DMS 273 treated with DMSO at 0.1 percent for 48 hours (cell line): ENCODE measurements around the gene ARHGEF6.

Source experiments
- DNase-seq: peaks from one replicate; lab custom pipeline; 2025; lab: John Stamatoyannopoulos, UW

The ARHGEF6 gene

DNA sequence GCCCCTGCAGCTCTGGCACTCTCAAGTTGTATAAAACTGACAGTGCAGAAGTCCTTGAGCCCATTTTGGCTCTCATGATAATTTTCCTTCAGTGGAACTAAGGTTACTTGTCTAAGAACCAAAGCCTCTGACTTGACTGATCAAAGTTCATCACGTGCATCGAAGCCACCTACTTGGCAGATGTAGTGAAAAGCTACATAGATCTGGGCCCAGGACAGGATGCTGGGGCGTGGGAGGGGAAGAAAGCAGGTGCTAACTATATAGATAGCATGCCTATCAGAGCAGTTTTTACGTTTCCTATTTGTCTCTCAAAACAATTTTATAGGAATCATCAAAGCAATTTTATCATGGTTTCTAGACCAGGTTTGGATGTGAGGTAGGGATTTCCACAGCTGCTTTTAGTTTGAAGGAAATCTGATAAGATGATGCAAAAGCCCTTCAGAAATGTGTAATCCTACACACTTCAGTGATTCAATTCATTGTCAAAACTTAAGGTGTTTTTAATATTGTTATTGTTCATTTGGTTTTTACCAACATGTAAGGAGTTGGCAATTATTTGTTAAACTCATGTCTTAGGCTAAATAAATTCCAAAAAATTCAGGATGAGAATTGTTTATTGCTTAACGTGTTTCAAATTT is 134.0 kb downstream of the ARHGEF6 start:
- DNase-seq = no peak

DNA sequence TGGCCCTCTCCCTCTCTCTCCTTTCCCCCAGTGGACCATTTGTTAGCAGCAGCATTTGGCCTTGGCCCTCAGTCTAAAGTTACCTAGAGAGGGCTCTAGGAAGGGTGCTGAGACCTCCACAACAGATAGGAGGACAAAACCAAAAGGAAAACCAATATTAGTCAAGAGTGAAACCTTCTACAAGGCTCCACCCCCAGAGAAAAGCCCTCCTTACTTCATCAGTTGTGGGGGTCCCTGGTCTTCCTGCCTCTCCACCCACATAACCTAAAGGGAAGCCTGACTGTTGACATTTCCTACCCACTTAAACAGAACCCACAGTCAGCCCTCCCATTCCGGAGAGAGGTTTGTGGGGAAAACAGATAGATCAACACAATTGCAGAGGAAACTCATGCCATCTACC is 137.5 kb downstream of the ARHGEF6 start:
- no peak for DNase-seq

- no peak for DNase-seq
Measured at GRCh38 chrX:136639506-136640176, 141.1 kb downstream of the ARHGEF6 start.

DNA sequence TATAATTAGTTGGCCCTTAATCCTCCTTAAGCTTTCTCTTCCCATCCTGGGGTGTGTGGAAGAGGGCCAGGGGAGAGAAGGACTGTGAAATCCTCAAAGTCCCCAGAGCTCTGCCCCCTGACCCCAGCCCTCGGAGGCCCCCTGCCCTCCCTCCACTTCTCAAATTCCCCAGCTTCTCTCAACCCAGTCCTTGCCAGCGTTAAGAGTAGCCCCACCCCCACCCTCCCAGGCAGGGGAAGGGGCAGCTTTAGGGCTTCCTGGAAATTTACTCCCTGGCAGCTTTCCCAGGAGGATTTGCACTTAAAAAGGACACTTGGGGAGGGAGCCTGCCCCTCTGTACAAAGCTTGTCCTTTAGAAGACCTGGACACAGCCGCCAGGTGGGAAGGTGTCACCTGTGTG is 144.6 kb downstream of the ARHGEF6 start:
- DNase-seq = no peak

DNA sequence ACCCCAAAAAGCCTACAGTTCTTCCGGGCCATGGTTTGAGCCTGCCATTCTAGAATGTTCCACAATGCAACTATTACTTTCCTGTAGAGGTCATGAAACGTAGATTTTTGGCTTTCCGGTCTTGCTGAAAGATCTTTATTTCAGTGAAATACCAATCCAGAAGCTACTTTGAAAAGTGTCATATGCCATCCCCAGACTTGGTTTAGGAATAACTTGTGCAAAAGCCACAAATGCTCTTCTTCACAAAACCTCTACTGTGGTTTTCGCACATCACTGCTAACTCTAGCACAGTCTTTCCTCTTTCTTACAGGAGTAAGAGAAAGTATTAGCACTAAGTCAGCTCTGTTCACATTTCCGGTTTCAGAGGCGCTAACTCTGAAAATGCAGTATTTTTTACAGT is 145.5 kb downstream of the ARHGEF6 start:
- no peak for DNase-seq

GRCh38 chrX:136630881-136631280 is 149.9 kb downstream of the ARHGEF6 start:
- no peak for DNase-seq

- DNase-seq = no peak
Measured at GRCh38 chrX:136629084-136629750, 151.5 kb downstream of the ARHGEF6 start.

- DNase-seq = no peak
Measured at GRCh38 chrX:136627409-136627808, 153.3 kb downstream of the ARHGEF6 start.

GRCh38 chrX:136626891-136627290 is 153.8 kb downstream of the ARHGEF6 start:
- no peak for DNase-seq

DNA sequence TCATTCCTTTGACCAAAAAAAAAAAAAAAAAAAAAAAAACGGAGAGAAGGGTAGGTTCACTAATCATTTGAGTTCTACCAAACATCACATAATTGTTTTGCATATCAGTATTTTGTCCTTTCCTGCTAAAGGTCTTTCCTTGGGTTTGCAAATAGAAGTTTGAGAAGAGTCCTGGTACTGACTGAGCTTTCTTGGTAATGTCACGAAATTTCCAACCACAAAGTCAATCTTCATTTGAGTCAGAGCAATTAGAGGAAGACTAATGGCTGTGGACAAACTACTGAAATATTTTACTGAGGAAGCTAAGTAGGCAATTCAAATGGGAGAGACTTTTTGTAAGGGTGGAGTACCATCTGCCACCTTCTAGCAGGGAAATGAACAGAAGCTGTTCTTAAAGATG is 154.5 kb downstream of the ARHGEF6 start:
- peak; percentile 6 for DNase-seq

- no peak for DNase-seq
Measured at GRCh38 chrX:136625246-136625645, 155.5 kb downstream of the ARHGEF6 start.

- no peak for DNase-seq
Measured at GRCh38 chrX:136623396-136623795, 157.3 kb downstream of the ARHGEF6 start.

- DNase-seq = no peak
Measured at GRCh38 chrX:136622568-136622967, 158.2 kb downstream of the ARHGEF6 start.

GRCh38 chrX:136620780-136621179 is 160.0 kb downstream of the ARHGEF6 start:
- DNase-seq = no peak

DNA sequence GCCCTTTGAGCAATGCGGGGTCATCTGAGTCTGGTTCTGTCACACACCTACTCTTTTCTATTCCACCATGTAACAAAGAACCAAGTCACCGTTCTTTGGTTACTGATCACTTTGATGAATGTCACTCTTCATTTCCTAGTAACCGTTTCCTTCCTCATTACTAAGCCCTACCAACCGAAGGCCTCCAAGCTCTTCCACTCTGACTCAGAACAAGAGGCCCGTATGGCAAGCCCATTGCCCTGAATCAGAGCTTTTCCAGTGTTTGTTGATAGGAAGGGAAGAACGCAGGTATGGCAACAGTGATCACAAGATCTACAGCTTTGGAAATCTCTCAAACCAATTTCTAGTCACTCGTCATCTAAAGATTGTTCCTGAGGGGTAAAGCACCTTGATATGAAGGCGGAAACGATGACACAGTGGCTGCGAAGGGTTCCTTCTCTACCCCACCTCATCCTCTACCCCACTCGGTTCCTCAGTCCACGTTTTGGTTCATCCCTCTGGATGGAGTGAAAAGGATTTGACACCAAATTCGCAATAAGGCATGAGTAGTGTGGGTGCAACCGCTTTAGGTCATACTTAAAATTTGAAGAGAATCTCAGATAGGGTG is 160.7 kb downstream of the ARHGEF6 start:
- DNase-seq = no peak

GRCh38 chrX:136616987-136617685 is 163.6 kb downstream of the ARHGEF6 start:
- no peak for DNase-seq
